Dendritic cell treated with granulocyte-macrophage colony-stimulating factor and Interleukin-4, amounts not matched to agents 40 ng/mL and 50 ng/mL, for 4 days (primary cell): Measurements from ENCODE around the gene COG3.
A peak's percentile ranks its signal among the peaks of the same experiment; 100 is the strongest.

Source experiments
- H3K27ac Mint-ChIP-seq: one replicate; pipeline ENCODE4 v1.8.0; 2022; ENCODE audit warnings: mild to moderate bottlenecking, mixed read lengths
- H3K27me3 Mint-ChIP-seq: one replicate; pipeline ENCODE4 v1.8.0; 2022; ENCODE audit warnings: mild to moderate bottlenecking, mixed read lengths
- H3K36me3 Mint-ChIP-seq: one replicate; pipeline ENCODE4 v1.8.0; 2022; ENCODE audit warnings: low read depth, mixed read lengths
- H3K4me1 Mint-ChIP-seq: one replicate; pipeline ENCODE4 v1.8.0; 2022; ENCODE audit warnings: low read depth, mixed read lengths
- H3K4me3 Mint-ChIP-seq: one replicate; pipeline ENCODE4 v1.8.0; 2022; ENCODE audit warnings: mild to moderate bottlenecking, moderate library complexity, mixed read lengths
- H3K9me3 Mint-ChIP-seq: one replicate; pipeline ENCODE4 v1.8.0; 2022; ENCODE audit warnings: mixed read lengths
- intact Hi-C: fragments of 100-400 bp; cut with micrococcal nuclease; formaldehyde crosslinking; loops from one replicate; pipeline ENCODE4 v1.15.0; 2022

Gene COG3

DNA sequence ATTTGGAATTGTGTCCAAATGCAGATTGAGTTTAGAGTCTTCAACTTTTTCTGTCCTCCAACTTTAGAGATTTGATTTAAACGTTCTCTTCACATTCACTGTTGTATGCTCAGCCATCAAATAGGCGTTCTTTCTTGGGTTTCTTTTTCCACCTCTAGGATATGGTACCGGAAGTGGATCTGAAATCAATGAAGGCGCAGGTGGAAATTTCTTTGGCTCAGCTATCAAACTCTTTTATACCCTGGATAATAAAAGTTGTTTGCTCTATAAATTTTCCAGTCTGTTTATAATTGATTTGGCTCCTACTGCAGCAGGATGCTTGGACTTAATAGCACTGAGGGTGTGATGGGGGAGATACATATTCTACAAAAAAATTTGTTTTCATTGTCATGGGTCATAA, 1.6 kb downstream of the COG3 start:
- intact Hi-C loops: loop anchor here (10.0 kb wide), 2 partner anchors 92 to 122 kb away; partner anchors contain the start of gene TPT1
- Mint-ChIP-seq H3K4me3 (peak overlapping the region; percentile 91), H3K36me3 (peaks cover 19% of the 10 kb centered on the region), H3K27me3 (no peaks in the 10 kb centered on the region), H3K27ac (no peak overlapping the region), H3K4me1 (peaks cover 33% of the 10 kb centered on the region), H3K9me3 (no peaks in the 10 kb centered on the region)

- intact Hi-C loops: loop anchor here (10.0 kb wide), 2 partner anchors 94 to 124 kb away; partner anchors contain the start of gene TPT1
- H3K36me3 Mint-ChIP-seq: peaks cover 27% of the 10 kb centered on the region
Observed at GRCh38 chr13:45468635-45469034, 3.9 kb downstream of the COG3 start.

GRCh38 chr13:45472171-45472705, 7.5 kb downstream of the COG3 start:
- intact Hi-C loops: no loop called here
- Mint-ChIP-seq H3K27me3 (no peaks in the 10 kb centered on the region), H3K9me3 (no peaks in the 10 kb centered on the region), H3K4me3 (no peak overlapping the region), H3K36me3 (peaks cover 30% of the 10 kb centered on the region), H3K4me1 (peaks cover 31% of the 10 kb centered on the region), H3K27ac (no peak overlapping the region)

More at GRCh38 chr13:45468635-45469034, 3.9 kb downstream of the COG3 start:
- peaks cover 51% of the 10 kb centered on the region for H3K4me1 Mint-ChIP-seq
- no peak overlapping the region for H3K27ac Mint-ChIP-seq
- H3K9me3 Mint-ChIP-seq: no peaks in the 10 kb centered on the region
- no peaks in the 10 kb centered on the region for H3K27me3 Mint-ChIP-seq
- no peak overlapping the region for H3K4me3 Mint-ChIP-seq

DNA sequence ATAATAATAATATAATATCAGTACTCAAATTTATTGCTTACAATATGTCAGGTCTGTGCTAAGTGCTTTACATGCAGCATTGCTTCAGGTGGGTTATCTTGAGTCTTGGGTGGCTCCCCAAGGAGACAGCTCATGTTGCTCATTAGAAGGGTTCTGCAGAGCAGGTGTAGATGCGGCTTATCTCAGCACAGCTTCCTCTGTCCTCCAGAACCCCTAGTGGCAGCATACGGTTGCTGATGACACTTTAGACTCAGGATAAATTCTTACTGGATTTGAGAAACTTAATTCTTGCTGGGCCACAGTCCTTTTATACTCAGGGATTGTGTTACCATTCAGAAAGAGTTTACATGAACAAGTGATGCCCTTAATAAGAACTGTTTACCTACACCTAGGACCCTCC, 8.9 kb downstream of the COG3 start:
- H3K36me3 Mint-ChIP-seq: peaks cover 44% of the 10 kb centered on the region
- H3K4me3 Mint-ChIP-seq: no peak overlapping the region
- no peak overlapping the region for H3K27ac Mint-ChIP-seq
- no peaks in the 10 kb centered on the region for H3K27me3 Mint-ChIP-seq
- intact Hi-C loops: no loop called here
- H3K4me1 Mint-ChIP-seq: peaks cover 24% of the 10 kb centered on the region
- no peaks in the 10 kb centered on the region for H3K9me3 Mint-ChIP-seq

DNA sequence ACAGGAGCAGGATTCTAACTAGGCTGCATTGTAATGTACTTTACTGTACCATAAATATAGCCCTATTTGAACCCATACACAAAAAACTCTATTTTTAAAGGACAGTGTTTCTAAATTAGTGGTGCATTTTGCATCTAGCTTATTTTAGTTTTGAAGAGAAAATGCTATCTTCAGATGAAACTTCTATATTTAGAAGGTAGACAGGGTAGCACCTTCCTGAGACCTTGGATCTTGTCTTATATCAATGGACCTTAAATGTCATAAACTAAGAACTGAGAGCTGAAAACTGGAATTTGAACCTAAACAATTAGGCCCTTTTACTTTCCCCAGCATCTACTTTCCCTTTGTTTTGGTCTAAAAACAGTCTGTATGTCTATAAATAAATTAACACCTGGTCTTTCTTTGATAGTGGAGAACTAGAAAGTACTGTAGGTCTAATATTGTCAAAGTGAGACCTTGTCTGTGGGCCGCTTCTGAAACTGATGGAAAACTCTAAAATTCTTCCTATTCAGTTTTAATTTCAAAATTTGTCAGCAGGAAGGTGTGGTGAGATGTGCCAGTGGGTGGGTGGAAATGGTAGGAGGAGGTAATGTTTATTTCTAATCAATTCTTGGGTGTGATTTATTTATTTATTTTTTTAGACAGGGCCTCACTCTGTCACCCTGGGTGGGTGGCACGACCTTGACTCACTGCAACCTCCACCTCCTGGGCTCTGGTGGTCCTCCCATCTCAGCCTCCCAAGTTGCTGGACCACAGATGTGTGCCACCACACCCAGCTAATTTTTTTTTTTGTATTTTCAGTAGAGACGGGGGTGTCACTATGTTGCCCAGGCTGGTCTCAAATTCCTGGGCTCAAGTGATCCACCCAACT, 10.1 kb downstream of the COG3 start:
- H3K4me3 Mint-ChIP-seq: no peak overlapping the region
- intact Hi-C loops: no loop called here
- H3K9me3 Mint-ChIP-seq: no peaks in the 10 kb centered on the region
- H3K27me3 Mint-ChIP-seq: no peaks in the 10 kb centered on the region
- H3K27ac Mint-ChIP-seq: no peak overlapping the region
- peaks cover 21% of the 10 kb centered on the region for H3K4me1 Mint-ChIP-seq
- H3K36me3 Mint-ChIP-seq: peaks cover 55% of the 10 kb centered on the region

DNA sequence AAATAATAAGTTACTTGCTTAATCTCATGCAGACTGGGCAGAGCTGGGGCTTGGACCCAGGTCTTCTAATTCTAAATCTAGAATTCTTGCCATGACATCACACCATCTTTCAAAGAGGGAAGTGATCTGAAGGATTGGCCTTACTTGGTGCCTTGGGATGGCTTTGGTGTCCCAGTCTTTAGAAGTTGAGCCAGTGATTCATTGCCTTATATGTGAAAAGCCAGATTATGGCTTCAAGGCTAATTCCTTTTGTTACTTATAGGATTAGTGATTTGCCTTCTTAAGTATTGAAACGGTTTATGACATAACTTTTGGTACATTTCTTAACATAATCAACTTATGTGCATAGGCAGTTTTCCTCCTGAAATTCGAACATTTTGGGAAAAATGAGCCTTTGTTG, 14.9 kb downstream of the COG3 start:
- Mint-ChIP-seq H3K36me3 (peaks cover 76% of the 10 kb centered on the region), H3K27ac (no peak overlapping the region)

DNA sequence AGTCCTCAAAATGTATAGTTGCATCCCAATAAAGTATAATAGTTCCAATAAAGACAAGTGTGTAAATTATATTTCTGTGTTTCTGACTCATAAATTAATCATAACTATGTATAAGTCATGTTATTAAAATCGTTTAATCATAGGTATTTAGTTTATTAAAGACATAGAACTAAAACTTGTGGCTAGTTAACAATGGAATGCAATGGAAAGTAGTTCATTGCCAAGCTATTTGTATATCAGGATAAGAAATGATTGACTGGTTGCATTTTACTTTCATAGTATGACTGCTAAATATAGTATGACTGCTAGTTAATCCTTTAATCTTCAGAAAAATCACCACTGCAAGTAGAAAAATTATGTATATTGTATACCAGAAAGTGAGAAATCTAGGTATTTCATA, 16.9 kb downstream of the COG3 start:
- no peaks in the 10 kb centered on the region for H3K9me3 Mint-ChIP-seq
- H3K27ac Mint-ChIP-seq: no peak overlapping the region
- H3K4me1 Mint-ChIP-seq: no peaks in the 10 kb centered on the region
- peaks cover 68% of the 10 kb centered on the region for H3K36me3 Mint-ChIP-seq
- H3K4me3 Mint-ChIP-seq: no peak overlapping the region
- H3K27me3 Mint-ChIP-seq: no peaks in the 10 kb centered on the region
- intact Hi-C loops: no loop called here

More for the DNA sequence above, 14.9 kb downstream of the COG3 start:
- Mint-ChIP-seq H3K27me3 (no peaks in the 10 kb centered on the region), H3K4me1 (no peaks in the 10 kb centered on the region), H3K9me3 (no peaks in the 10 kb centered on the region), H3K4me3 (no peak overlapping the region)
- intact Hi-C loops: no loop called here

- Mint-ChIP-seq H3K4me3 (no peak overlapping the region), H3K9me3 (no peaks in the 10 kb centered on the region), H3K27me3 (no peaks in the 10 kb centered on the region), H3K36me3 (peaks cover 70% of the 10 kb centered on the region), H3K4me1 (no peaks in the 10 kb centered on the region), H3K27ac (no peak overlapping the region)
- intact Hi-C loops: no loop called here
Observed at GRCh38 chr13:45482571-45483173, 17.9 kb downstream of the COG3 start.

DNA sequence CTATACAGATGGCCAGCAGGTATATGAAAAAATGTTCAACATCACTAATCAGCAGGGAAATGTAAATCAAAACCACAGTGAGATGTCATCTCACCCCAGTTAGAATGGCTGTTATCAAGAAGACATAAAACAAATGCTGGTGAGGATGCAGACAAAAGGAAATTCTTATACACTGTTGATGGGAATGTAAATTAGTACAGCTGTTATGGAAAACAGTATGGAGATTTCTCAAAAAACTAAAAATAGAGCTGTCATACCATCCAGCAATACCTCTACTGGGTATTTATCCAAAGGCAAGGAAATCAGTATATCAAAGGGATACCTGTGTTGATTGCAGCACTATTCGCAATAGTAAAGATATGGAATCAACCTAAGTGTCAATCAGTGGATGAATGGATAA, 22.9 kb downstream of the COG3 start:
- intact Hi-C loops: no loop called here
- H3K27ac Mint-ChIP-seq: no peak overlapping the region
- peaks cover 64% of the 10 kb centered on the region for H3K36me3 Mint-ChIP-seq
- H3K9me3 Mint-ChIP-seq: no peaks in the 10 kb centered on the region
- H3K4me3 Mint-ChIP-seq: no peak overlapping the region
- H3K4me1 Mint-ChIP-seq: no peaks in the 10 kb centered on the region
- H3K27me3 Mint-ChIP-seq: no peaks in the 10 kb centered on the region

DNA sequence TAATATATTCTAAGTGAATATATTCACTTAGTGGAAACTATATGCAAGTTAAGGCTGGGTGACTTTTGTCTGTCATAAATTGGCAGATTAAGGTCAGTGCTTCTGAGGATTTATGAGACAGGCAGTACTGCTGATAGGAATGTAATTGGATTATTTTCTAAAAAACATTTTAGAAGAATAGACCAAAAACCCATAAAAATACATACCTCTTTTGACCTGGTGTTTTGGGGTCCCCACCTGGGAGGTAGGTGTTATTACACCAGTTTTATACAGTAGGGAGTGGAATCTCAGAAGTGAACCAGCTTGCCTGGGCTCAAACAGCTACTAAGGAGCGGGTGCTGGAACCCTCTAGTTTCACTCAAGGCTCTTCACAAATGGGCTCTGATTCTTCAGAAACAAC, 25.3 kb downstream of the COG3 start:
- Mint-ChIP-seq H3K9me3 (no peaks in the 10 kb centered on the region), H3K4me3 (no peak overlapping the region), H3K27ac (no peak overlapping the region), H3K36me3 (peaks cover 71% of the 10 kb centered on the region), H3K27me3 (no peaks in the 10 kb centered on the region), H3K4me1 (no peaks in the 10 kb centered on the region)
- intact Hi-C loops: loop anchor here (10.0 kb wide), 1 partner anchor 115 kb away; no protein-coding TSS in a partner anchor

- H3K36me3 Mint-ChIP-seq: peaks cover 78% of the 10 kb centered on the region
- no peak overlapping the region for H3K4me3 Mint-ChIP-seq
- H3K4me1 Mint-ChIP-seq: no peaks in the 10 kb centered on the region
- H3K27ac Mint-ChIP-seq: no peak overlapping the region
- no peaks in the 10 kb centered on the region for H3K9me3 Mint-ChIP-seq
- H3K27me3 Mint-ChIP-seq: no peaks in the 10 kb centered on the region
- intact Hi-C loops: loop anchor here (10.0 kb wide), 1 partner anchor 118 kb away; no protein-coding TSS in a partner anchor
Observed at GRCh38 chr13:45492538-45492937, 27.8 kb downstream of the COG3 start.

- Mint-ChIP-seq H3K4me1 (no peaks in the 10 kb centered on the region), H3K36me3 (peaks cover 86% of the 10 kb centered on the region), H3K27ac (no peak overlapping the region), H3K4me3 (no peak overlapping the region), H3K27me3 (no peaks in the 10 kb centered on the region), H3K9me3 (no peaks in the 10 kb centered on the region)
- intact Hi-C loops: loop anchor here (10.0 kb wide), 1 partner anchor 122 kb away; no protein-coding TSS in a partner anchor
Observed at GRCh38 chr13:45496942-45497341, 32.2 kb downstream of the COG3 start.

DNA sequence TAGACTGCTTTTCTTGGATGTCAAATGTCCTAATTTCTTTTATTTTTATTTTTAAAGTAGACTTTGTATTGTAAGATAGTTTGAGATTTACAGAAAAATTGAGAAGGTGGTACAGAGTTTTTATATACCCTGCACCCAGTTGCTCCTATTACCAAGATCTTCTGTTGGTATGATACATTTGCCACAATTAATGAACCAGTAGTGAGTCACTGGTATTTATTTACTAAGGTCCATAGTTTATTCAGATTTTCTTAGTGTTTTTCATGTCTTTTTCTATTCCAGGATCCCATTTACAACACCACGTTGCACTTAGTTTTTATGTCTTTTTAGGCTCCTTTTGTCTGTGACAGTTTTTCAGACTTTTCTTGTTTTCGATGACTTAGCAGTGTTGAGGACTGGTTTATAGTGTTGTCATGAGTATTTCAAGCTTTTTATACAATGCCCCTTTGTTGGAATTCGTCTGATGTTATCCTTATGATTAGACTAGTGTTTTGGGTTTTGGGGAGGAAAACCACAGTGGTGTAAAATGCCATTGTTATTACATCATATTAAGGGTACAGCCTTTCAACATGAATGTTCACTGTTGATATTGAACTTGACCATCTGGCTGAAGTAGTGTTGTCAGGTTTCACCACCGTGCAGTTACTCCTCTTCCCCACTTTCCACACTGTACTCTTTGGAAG, 35.9 kb downstream of the COG3 start:
- no peak overlapping the region for H3K27ac Mint-ChIP-seq
- H3K36me3 Mint-ChIP-seq: peaks cover 89% of the 10 kb centered on the region
- no peaks in the 10 kb centered on the region for H3K27me3 Mint-ChIP-seq
- intact Hi-C loops: no loop called here
- H3K9me3 Mint-ChIP-seq: no peaks in the 10 kb centered on the region
- H3K4me1 Mint-ChIP-seq: no peaks in the 10 kb centered on the region
- no peak overlapping the region for H3K4me3 Mint-ChIP-seq

- Mint-ChIP-seq H3K9me3 (no peaks in the 10 kb centered on the region), H3K36me3 (peaks cover 89% of the 10 kb centered on the region), H3K4me3 (no peak overlapping the region), H3K27ac (no peak overlapping the region), H3K27me3 (no peaks in the 10 kb centered on the region), H3K4me1 (no peaks in the 10 kb centered on the region)
- intact Hi-C loops: no loop called here
Observed at GRCh38 chr13:45501175-45501526, 36.4 kb downstream of the COG3 start.
